Measurements from ENCODE around the gene HIPK3.

DNA sequence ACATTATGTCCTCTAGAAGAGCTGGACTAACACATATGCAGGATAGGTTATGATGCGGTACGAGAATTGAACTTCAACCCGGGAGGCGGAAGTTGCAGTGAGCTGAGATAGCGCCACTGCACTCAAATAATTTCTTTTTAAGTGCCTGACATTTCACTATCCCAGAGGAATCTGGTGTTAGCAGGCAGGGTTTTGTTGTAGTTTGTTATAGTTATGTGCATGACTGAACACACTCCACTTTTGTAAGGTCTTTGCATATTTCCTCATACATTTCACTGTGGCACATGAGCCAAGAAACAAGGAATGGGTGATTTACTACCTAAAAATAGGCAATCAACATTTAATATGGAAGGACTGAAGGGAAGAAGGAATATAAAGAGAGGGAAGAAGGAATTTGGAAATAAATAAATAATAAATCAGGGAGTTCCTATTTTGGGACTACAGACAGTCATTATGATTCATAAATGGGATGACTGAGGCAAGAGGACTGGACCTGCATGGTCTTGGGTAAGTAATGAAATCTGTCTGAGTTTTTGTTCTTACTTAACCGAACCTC, 8.7 kb upstream of the HIPK3 start:
- TF ChIP-seq POLR2A (IDR thresholded peaks at IDR 0.05) = no peak
- TF ChIP-seq, protein P1, sequence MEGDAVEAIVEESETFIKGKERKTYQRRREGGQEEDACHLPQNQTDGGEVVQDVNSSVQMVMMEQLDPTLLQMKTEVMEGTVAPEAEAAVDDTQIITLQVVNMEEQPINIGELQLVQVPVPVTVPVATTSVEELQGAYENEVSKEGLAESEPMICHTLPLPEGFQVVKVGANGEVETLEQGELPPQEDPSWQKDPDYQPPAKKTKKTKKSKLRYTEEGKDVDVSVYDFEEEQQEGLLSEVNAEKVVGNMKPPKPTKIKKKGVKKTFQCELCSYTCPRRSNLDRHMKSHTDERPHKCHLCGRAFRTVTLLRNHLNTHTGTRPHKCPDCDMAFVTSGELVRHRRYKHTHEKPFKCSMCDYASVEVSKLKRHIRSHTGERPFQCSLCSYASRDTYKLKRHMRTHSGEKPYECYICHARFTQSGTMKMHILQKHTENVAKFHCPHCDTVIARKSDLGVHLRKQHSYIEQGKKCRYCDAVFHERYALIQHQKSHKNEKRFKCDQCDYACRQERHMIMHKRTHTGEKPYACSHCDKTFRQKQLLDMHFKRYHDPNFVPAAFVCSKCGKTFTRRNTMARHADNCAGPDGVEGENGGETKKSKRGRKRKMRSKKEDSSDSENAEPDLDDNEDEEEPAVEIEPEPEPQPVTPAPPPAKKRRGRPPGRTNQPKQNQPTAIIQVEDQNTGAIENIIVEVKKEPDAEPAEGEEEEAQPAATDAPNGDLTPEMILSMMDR (IDR thresholded peaks at IDR 0.05) = no peak

All from adrenal gland (tissue), 5 donors.